SK-N-SH treated with all-trans-retinoic acid at 6 μM for 48 hours (cell line): ENCODE data around the gene EMC6.

Experiments used
- ARNTL ChIP-seq: fragments of 450-650 bp; formaldehyde crosslinking; IDR thresholded peaks from 2 replicates; pipeline ENCODE4 v1.5.0; 2020; ENCODE audit warnings: low read depth, mild to moderate bottlenecking, moderate library complexity, borderline replicate concordance
- CREB5 ChIP-seq: fragments of 250-450 bp; sonication (Bioruptor Pico); IDR thresholded peaks from 2 replicates; pipeline ENCODE4 v1.5.1; 2020; ENCODE audit warnings: low read depth, mild to moderate bottlenecking, moderate library complexity
- ISL1 ChIP-seq: fragments of 250-450 bp; sonication (Bioruptor Pico); IDR thresholded peaks from 2 replicates; pipeline ENCODE4 v2.1.2; 2022; ENCODE audit warnings: mild to moderate bottlenecking, moderate library complexity
- OSR1 ChIP-seq: fragments of 250-450 bp; sonication (Bioruptor Pico); IDR thresholded peaks from 2 replicates; pipeline ENCODE4 v1.8.0; 2022; ENCODE audit warnings: moderate library complexity, mild to moderate bottlenecking, inconsistent platforms
- ZFP3 ChIP-seq: fragments of 250-450 bp; sonication (Bioruptor Pico); IDR thresholded peaks from 2 replicates; pipeline ENCODE4 v1.5.0; 2020; ENCODE audit warnings: mild to moderate bottlenecking, moderate library complexity
- ZNF8 ChIP-seq: fragments of 450-650 bp; formaldehyde crosslinking; IDR thresholded peaks from 2 replicates; pipeline ENCODE4 v1.5.0; 2020; ENCODE audit warnings: mild to moderate bottlenecking, moderate library complexity

- TF ChIP-seq ZNF8 (CRISPR knock-in tag) (no peak), ARNTL (no peak), OSR1 (CRISPR knock-in tag) (no peak), ZFP3 (CRISPR knock-in tag) (no peak), CREB5 (no peak), ISL1 (CRISPR knock-in tag) (no peak)
Observed at GRCh38 chr17:3685174-3685573, 16.6 kb downstream of the EMC6 start.
